Smooth muscle cell (in vitro differentiated cells): ENCODE measurements around the gene CX3CL1. TPM values are rescaled to one million over a fixed set of nuclear protein-coding genes. Genes with fewer than 3 reads are reported as not detected.

Source experiments
- DNase-seq: peaks from one replicate; lab custom pipeline; 2025; ENCODE audit not compliant: unreplicated experiment; lab: John Stamatoyannopoulos, UW
- H2AFZ ChIP-seq: fragments of 200-600 bp; sonication (generic); 2 replicates; pipeline ENCODE4 v1.6.0; 2016; ENCODE audit warnings: antibody characterized with exemption, low read depth, mild to moderate bottlenecking
- H3F3A ChIP-seq: fragments of 200-600 bp; sonication (generic); 2 replicates; pipeline ENCODE4 v1.6.0; 2017; ENCODE audit warnings: antibody characterized with exemption, low read depth
- H3K27ac ChIP-seq: fragments of 200-600 bp; sonication (generic); 2 replicates; pipeline ENCODE4 v1.5.1; 2016; ENCODE audit warnings: low read depth, mild to moderate bottlenecking
- H3K27me3 ChIP-seq: fragments of 200-600 bp; sonication (generic); 2 replicates; pipeline ENCODE4 v1.6.1; 2016; ENCODE audit warnings: low read depth, mild to moderate bottlenecking
- H3K36me3 ChIP-seq: fragments of 200-600 bp; sonication (generic); 2 replicates; pipeline ENCODE4 v1.5.1; 2016; ENCODE audit warnings: low read depth
- H3K4me1 ChIP-seq: fragments of 200-600 bp; sonication (generic); 2 replicates; pipeline ENCODE4 v1.5.1; 2016; ENCODE audit warnings: low read depth
- H3K4me2 ChIP-seq: fragments of 200-600 bp; sonication (generic); 2 replicates; pipeline ENCODE4 v1.6.0; 2016; ENCODE audit warnings: mild to moderate bottlenecking
- H3K4me3 ChIP-seq: fragments of 200-600 bp; sonication (generic); 2 replicates; pipeline ENCODE4 v1.5.1; 2016; ENCODE audit warnings: mild to moderate bottlenecking
- H3K79me2 ChIP-seq: fragments of 200-600 bp; sonication (generic); 2 replicates; pipeline ENCODE4 v1.6.0; 2016; ENCODE audit warnings: low read depth, mild to moderate bottlenecking
- H3K9ac ChIP-seq: fragments of 200-600 bp; sonication (generic); 2 replicates; pipeline ENCODE4 v1.6.0; 2016; ENCODE audit warnings: low read depth
- H3K9me3 ChIP-seq: fragments of 200-600 bp; sonication (generic); replicated peaks from 2 replicates; pipeline ENCODE4 v1.5.1; 2016; ENCODE audit warnings: low read depth
- H4K20me1 ChIP-seq: fragments of 200-600 bp; sonication (generic); 2 replicates; pipeline ENCODE4 v1.6.0; 2016; ENCODE audit warnings: low read depth
- WGBS: methylation state at CpG from one replicate; pipeline ENCODE4 v1.1.7; 2016; ENCODE audit warnings: low lambda C conversion rate; 5-methylcytosine and 5-hydroxymethylcytosine counted together
- polyA plus RNA-seq: library from polyadenylated mRNA; unstranded; fragments of >200 nt; fragmentation: Nextera tagmentation; extraction: Ambion mirVana; gene quantifications from 2 replicates; pipeline ENCODE4 v1.2.1, GENCODE V29; 2016
- total RNA-seq: library from RNA; depleted of rRNA; stranded (reverse); fragments of >200 nt; gene quantifications from 2 replicates; pipeline ENCODE4 v1.2.3, GENCODE V29; 2014
- TF ChIP-seq, protein P1 (sequence below): fragments of 200-600 bp; sonication (generic); IDR thresholded peaks from 2 replicates; pipeline ENCODE4 v1.5.1; 2017; ENCODE audit warnings: borderline replicate concordance, mild to moderate bottlenecking, antibody characterized with exemption; ENCODE audit not compliant: insufficient read depth, poor library complexity, severe bottlenecking

Gene CX3CL1
- total and polyA plus RNA-seq, 2 experiments from 2014 or later: 2.2 to 5.4 TPM

DNA sequence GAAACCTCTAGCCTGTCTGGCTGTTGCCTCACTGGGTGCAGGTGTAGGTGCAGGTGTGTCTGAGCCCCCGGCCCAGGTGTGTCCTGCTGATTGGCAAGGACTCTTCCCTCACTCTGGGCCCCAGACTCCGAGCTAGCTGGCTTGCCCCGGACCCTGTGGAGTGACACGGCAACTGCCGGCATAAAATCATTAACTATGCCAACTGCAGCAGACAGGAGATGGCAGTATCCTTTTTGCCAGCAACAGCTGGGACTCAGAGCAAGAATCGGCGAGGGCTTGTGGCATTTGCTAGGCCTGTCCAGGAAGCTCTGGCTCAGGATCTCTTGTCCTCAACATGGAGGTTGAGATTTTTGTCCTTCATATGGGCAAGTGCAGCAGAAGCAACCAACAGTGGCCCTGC lies 54.1 kb downstream of the CX3CL1 start:
- no peak overlapping the region for H2AFZ ChIP-seq
- H3K9ac ChIP-seq: no peak overlapping the region
- H3K4me3 ChIP-seq: no peak overlapping the region
- H3K4me2 ChIP-seq: no peak overlapping the region
- H3K27me3 ChIP-seq: no peaks in the 10 kb centered on the region
- WGBS: 94% methylated on average over 7 of the region's 7 CpGs
- H3K9me3 ChIP-seq: no peaks in the 10 kb centered on the region
- no peaks in the 10 kb centered on the region for H4K20me1 ChIP-seq
- TF ChIP-seq, protein P1, sequence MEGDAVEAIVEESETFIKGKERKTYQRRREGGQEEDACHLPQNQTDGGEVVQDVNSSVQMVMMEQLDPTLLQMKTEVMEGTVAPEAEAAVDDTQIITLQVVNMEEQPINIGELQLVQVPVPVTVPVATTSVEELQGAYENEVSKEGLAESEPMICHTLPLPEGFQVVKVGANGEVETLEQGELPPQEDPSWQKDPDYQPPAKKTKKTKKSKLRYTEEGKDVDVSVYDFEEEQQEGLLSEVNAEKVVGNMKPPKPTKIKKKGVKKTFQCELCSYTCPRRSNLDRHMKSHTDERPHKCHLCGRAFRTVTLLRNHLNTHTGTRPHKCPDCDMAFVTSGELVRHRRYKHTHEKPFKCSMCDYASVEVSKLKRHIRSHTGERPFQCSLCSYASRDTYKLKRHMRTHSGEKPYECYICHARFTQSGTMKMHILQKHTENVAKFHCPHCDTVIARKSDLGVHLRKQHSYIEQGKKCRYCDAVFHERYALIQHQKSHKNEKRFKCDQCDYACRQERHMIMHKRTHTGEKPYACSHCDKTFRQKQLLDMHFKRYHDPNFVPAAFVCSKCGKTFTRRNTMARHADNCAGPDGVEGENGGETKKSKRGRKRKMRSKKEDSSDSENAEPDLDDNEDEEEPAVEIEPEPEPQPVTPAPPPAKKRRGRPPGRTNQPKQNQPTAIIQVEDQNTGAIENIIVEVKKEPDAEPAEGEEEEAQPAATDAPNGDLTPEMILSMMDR: no peak
- H3F3A ChIP-seq: no peaks in the 10 kb centered on the region
- no peak overlapping the region for H3K27ac ChIP-seq
- no peaks in the 10 kb centered on the region for H3K4me1 ChIP-seq
- H3K36me3 ChIP-seq: peaks cover 7% of the 10 kb centered on the region
- no peaks in the 10 kb centered on the region for H3K79me2 ChIP-seq
- DNase-seq: no peak

GRCh38 chr16:57427307-57427706 lies 55.0 kb downstream of the CX3CL1 start:
- H4K20me1 ChIP-seq: no peaks in the 10 kb centered on the region
- H3K4me1 ChIP-seq: no peaks in the 10 kb centered on the region
- H3K27ac ChIP-seq: no peak overlapping the region
- H3K4me3 ChIP-seq: no peak overlapping the region
- H2AFZ ChIP-seq: no peak overlapping the region
- no peaks in the 10 kb centered on the region for H3K9me3 ChIP-seq
- TF ChIP-seq, protein P1: no peak
- peaks cover 9% of the 10 kb centered on the region for H3K36me3 ChIP-seq
- H3K9ac ChIP-seq: no peak overlapping the region
- no peaks in the 10 kb centered on the region for H3K79me2 ChIP-seq
- H3K27me3 ChIP-seq: no peaks in the 10 kb centered on the region
- H3F3A ChIP-seq: no peaks in the 10 kb centered on the region
- DNase-seq: no peak
- no peak overlapping the region for H3K4me2 ChIP-seq
- 86% methylated on average over 8 of the region's 8 CpGs for WGBS

DNA sequence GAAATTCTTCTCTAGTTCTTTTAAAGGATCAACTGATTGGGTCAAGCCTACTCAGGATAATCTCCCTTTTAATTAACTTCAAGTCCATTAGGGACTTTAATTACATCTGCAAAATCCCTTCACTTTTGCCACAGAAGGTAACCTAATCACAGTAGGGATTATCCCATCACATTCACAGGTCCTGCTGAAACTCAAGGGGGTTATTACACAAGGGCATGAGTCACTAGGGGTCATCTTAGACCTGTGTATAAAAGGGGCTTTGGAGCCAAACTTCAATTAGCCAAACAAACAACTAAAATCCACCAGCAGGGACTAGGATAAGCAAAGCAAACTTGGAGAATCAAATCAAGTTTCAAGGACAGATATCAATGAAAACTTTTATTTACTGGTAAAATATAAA lies 55.5 kb downstream of the CX3CL1 start:
- Histone ChIP-seq H4K20me1 (no peaks in the 10 kb centered on the region), H3K79me2 (no peaks in the 10 kb centered on the region), H3F3A (no peaks in the 10 kb centered on the region), H3K4me2 (no peak overlapping the region), H3K27ac (no peak overlapping the region), H3K4me3 (no peak overlapping the region), H3K36me3 (peaks cover 13% of the 10 kb centered on the region), H3K9me3 (no peaks in the 10 kb centered on the region), H2AFZ (no peak overlapping the region), H3K27me3 (no peaks in the 10 kb centered on the region), H3K4me1 (no peaks in the 10 kb centered on the region), H3K9ac (no peak overlapping the region)
- TF ChIP-seq, protein P1: no peak
- no peak for DNase-seq

DNA sequence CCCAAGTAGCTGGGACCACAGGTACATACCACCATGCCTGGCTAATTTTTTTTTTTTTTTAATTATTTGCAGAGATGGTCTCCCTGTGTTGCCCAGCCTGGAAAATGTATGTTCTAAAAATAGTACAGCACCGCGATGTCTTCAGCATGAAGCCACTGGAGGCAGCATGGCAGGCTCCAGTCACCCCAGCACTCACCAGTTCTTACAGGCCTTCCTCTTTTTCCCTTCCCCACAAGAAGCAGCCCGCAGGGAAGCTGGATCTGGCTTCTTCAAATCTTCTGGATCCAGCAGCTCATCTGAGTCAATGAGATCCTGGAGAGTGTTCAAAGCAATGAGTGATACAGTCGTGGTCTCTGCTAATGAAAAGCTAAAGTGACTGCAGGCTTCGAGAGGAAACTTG lies 58.7 kb downstream of the CX3CL1 start:
- Histone ChIP-seq H3F3A (no peaks in the 10 kb centered on the region), H3K27ac (no peak overlapping the region), H3K36me3 (peaks cover 32% of the 10 kb centered on the region), H4K20me1 (no peaks in the 10 kb centered on the region), H3K27me3 (no peaks in the 10 kb centered on the region), H2AFZ (no peak overlapping the region), H3K4me2 (no peak overlapping the region), H3K4me1 (no peaks in the 10 kb centered on the region), H3K4me3 (no peak overlapping the region), H3K9ac (no peak overlapping the region), H3K79me2 (no peaks in the 10 kb centered on the region), H3K9me3 (no peaks in the 10 kb centered on the region)
- DNase-seq: no peak
- TF ChIP-seq, protein P1: no peak
- 95% methylated on average over 5 of the region's 5 CpGs for WGBS
